ENCODE data around the gene MARCHF10.

DNA sequence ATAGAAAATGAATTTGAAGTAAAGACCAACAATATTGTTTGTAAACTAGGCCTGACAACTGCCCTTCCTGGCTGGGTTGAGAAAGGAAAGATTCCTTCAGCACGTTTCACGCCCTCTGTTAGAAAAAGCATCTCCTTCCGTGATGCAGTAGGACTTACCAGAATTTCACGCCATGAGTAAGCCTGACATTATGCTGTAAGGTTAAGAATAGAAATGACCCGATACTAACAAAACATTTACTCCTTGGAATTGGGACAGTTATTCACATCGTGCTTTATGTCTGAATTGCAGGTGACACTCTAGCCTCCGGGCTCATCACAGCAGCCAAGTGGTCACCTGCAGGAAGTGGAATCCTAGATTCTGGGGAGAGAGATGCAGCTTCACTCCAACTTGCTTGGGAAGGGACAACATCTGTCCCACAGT, 17.5 kb downstream of the MARCHF10 start:
- TF ChIP-seq, protein P1, sequence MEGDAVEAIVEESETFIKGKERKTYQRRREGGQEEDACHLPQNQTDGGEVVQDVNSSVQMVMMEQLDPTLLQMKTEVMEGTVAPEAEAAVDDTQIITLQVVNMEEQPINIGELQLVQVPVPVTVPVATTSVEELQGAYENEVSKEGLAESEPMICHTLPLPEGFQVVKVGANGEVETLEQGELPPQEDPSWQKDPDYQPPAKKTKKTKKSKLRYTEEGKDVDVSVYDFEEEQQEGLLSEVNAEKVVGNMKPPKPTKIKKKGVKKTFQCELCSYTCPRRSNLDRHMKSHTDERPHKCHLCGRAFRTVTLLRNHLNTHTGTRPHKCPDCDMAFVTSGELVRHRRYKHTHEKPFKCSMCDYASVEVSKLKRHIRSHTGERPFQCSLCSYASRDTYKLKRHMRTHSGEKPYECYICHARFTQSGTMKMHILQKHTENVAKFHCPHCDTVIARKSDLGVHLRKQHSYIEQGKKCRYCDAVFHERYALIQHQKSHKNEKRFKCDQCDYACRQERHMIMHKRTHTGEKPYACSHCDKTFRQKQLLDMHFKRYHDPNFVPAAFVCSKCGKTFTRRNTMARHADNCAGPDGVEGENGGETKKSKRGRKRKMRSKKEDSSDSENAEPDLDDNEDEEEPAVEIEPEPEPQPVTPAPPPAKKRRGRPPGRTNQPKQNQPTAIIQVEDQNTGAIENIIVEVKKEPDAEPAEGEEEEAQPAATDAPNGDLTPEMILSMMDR (IDR thresholded peaks at IDR 0.05), result no peak
- no peak for TF ChIP-seq POLR2A (IDR thresholded peaks at IDR 0.05)
